Memory B cell (primary cell): ENCODE results near the gene MPO.
A peak's percentile ranks its signal among the peaks of the same experiment; 100 is the strongest.

Experiments
- ATAC-seq: fragments of 150-1000 bp; cut with Tn5 transposase; 2 replicates; pipeline ENCODE4 v1.10.0; 2021; ENCODE audit warnings: low read depth, mild to moderate bottlenecking, moderate library complexity
- DNase-seq, 2 donors: peaks; one replicate each; pipeline ENCODE4 v3.0.0; 2022; ENCODE audit warnings: low spot score in 2 of 2
- H3K27ac Mint-ChIP-seq: one replicate; pipeline ENCODE4 v1.8.0; 2022; ENCODE audit warnings: mild to moderate bottlenecking, moderate library complexity, mixed read lengths
- H3K27me3 Mint-ChIP-seq: one replicate; pipeline ENCODE4 v1.8.0; 2022; ENCODE audit warnings: mixed read lengths
- H3K36me3 Mint-ChIP-seq: one replicate; pipeline ENCODE4 v1.8.0; 2022; ENCODE audit warnings: mild to moderate bottlenecking, mixed read lengths
- H3K4me1 Mint-ChIP-seq: one replicate; pipeline ENCODE4 v1.8.0; 2022; ENCODE audit warnings: mixed read lengths
- H3K4me3 Mint-ChIP-seq: one replicate; pipeline ENCODE4 v1.8.0; 2022; ENCODE audit warnings: mild to moderate bottlenecking, moderate library complexity, mixed read lengths
- H3K9me3 Mint-ChIP-seq: one replicate; pipeline ENCODE4 v1.8.0; 2022; ENCODE audit warnings: mixed read lengths

MPO gene

GRCh38 chr17:58235821-58236220 lies 44.9 kb downstream of the MPO start:
- H3K27me3 Mint-ChIP-seq = peaks cover 3% of the 10 kb centered on the region
- ATAC-seq = no peak

GRCh38 chr17:58234512-58234911 lies 46.2 kb downstream of the MPO start:
- ATAC-seq (no peak), DNase-seq (no peak)
- H3K4me1 Mint-ChIP-seq = peaks cover 17% of the 10 kb centered on the region
- H3K27ac Mint-ChIP-seq = no peak overlapping the region
- no peak overlapping the region for H3K4me3 Mint-ChIP-seq
- H3K9me3 Mint-ChIP-seq = no peaks in the 10 kb centered on the region
- no peaks in the 10 kb centered on the region for H3K36me3 Mint-ChIP-seq
- H3K27me3 Mint-ChIP-seq = no peaks in the 10 kb centered on the region

More at GRCh38 chr17:58235821-58236220, 44.9 kb downstream of the MPO start:
- no peak overlapping the region for H3K4me3 Mint-ChIP-seq
- no peak for DNase-seq
- no peak overlapping the region for H3K27ac Mint-ChIP-seq
- H3K4me1 Mint-ChIP-seq = peaks cover 17% of the 10 kb centered on the region
- no peaks in the 10 kb centered on the region for H3K9me3 Mint-ChIP-seq
- no peaks in the 10 kb centered on the region for H3K36me3 Mint-ChIP-seq

- no peaks in the 10 kb centered on the region for H3K27me3 Mint-ChIP-seq
- no peaks in the 10 kb centered on the region for H3K9me3 Mint-ChIP-seq
- no peaks in the 10 kb centered on the region for H3K36me3 Mint-ChIP-seq
- H3K27ac Mint-ChIP-seq = peak overlapping the region; percentile 85
- DNase-seq (peak; percentile 26 to 40), ATAC-seq (peak; percentile 97)
- peak overlapping the region; percentile 32 for H3K4me3 Mint-ChIP-seq
- peaks cover 17% of the 10 kb centered on the region for H3K4me1 Mint-ChIP-seq
These were observed 47.2 kb downstream of the MPO start for GRCh38 chr17:58233543-58233942.

GRCh38 chr17:58232707-58233156 lies 48.0 kb downstream of the MPO start:
- peak; percentile 67 for ATAC-seq
- Mint-ChIP-seq H3K9me3 (no peaks in the 10 kb centered on the region), H3K4me3 (peak overlapping the region; percentile 47), H3K36me3 (no peaks in the 10 kb centered on the region), H3K4me1 (peaks cover 17% of the 10 kb centered on the region), H3K27ac (peak overlapping the region; percentile 85), H3K27me3 (no peaks in the 10 kb centered on the region)
- peak in 1 of 2 donors; percentile 26 for DNase-seq

GRCh38 chr17:58231641-58232040 lies 49.1 kb downstream of the MPO start:
- Mint-ChIP-seq H3K4me3 (no peak overlapping the region), H3K4me1 (peaks cover 17% of the 10 kb centered on the region), H3K9me3 (no peaks in the 10 kb centered on the region), H3K36me3 (no peaks in the 10 kb centered on the region), H3K27me3 (peaks cover 2% of the 10 kb centered on the region), H3K27ac (peak overlapping the region; percentile 85)
- DNase-seq = no peak
- no peak for ATAC-seq

GRCh38 chr17:58229881-58230280 lies 50.9 kb downstream of the MPO start:
- no peak overlapping the region for H3K4me3 Mint-ChIP-seq
- H3K9me3 Mint-ChIP-seq = no peaks in the 10 kb centered on the region
- H3K4me1 Mint-ChIP-seq = peaks cover 17% of the 10 kb centered on the region
- DNase-seq = no peak
- ATAC-seq = no peak
- H3K27me3 Mint-ChIP-seq = peaks cover 2% of the 10 kb centered on the region
- no peak overlapping the region for H3K27ac Mint-ChIP-seq
- H3K36me3 Mint-ChIP-seq = no peaks in the 10 kb centered on the region

- no peak for DNase-seq
- ATAC-seq = no peak
- Mint-ChIP-seq H3K4me1 (peaks cover 17% of the 10 kb centered on the region), H3K36me3 (no peaks in the 10 kb centered on the region), H3K27me3 (peaks cover 2% of the 10 kb centered on the region), H3K9me3 (no peaks in the 10 kb centered on the region), H3K4me3 (no peak overlapping the region), H3K27ac (no peak overlapping the region)
These were observed 51.4 kb downstream of the MPO start for GRCh38 chr17:58229384-58229783.

- Mint-ChIP-seq H3K9me3 (no peaks in the 10 kb centered on the region), H3K27ac (no peak overlapping the region), H3K4me3 (no peak overlapping the region), H3K27me3 (peaks cover 4% of the 10 kb centered on the region), H3K36me3 (no peaks in the 10 kb centered on the region), H3K4me1 (peaks cover 14% of the 10 kb centered on the region)
- no peak for ATAC-seq
- no peak for DNase-seq
These were observed 52.1 kb downstream of the MPO start for GRCh38 chr17:58228679-58229078.

GRCh38 chr17:58227733-58228132 lies 53.0 kb downstream of the MPO start:
- Mint-ChIP-seq H3K36me3 (no peaks in the 10 kb centered on the region), H3K27ac (no peak overlapping the region), H3K9me3 (no peaks in the 10 kb centered on the region), H3K27me3 (peaks cover 4% of the 10 kb centered on the region), H3K4me1 (peaks cover 7% of the 10 kb centered on the region), H3K4me3 (no peak overlapping the region)
- ATAC-seq (no peak), DNase-seq (no peak)

GRCh38 chr17:58224315-58224714 lies 56.4 kb downstream of the MPO start:
- Mint-ChIP-seq H3K9me3 (no peaks in the 10 kb centered on the region), H3K4me1 (peaks cover 7% of the 10 kb centered on the region), H3K27ac (no peak overlapping the region), H3K4me3 (no peak overlapping the region), H3K27me3 (peaks cover 4% of the 10 kb centered on the region), H3K36me3 (no peaks in the 10 kb centered on the region)
- ATAC-seq (no peak), DNase-seq (no peak)
